GM18870 (cell line): ENCODE data around the gene RUVBL2.
"Not testable (repeated sequence)": the region's sequence is repeated elsewhere in the genome, so short reads cannot be mapped to it uniquely, and the experiment has no call there.

Source experiments
- ATAC-seq: cut with Tn5 transposase; IDR thresholded peaks from one replicate; pipeline ENCODE4 v1.9.1; 2021; ENCODE audit warnings: moderate library complexity; ENCODE audit not compliant: unreplicated experiment

Gene RUVBL2

DNA sequence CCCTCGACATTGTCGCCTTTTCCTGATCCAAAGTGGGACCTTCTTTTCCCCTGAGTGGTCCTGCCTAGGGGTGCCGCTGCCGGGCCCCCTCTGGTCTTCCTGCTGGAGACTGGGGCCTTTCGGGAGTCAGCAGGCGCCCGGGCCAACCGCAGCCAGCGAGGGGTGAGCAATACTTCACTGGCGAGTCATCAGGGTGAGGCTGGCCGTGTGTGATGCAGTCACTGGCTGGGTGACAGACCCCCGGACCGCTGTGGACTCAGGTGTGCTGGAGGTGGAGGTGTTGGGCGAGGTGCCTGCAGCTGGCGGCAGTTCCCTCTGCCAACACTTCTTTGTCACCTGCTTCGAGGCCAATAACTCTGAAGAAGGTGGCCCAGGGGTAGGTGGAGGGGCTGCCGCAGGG lies 48.5 kb downstream of the RUVBL2 start:
- ATAC-seq: no peak

DNA sequence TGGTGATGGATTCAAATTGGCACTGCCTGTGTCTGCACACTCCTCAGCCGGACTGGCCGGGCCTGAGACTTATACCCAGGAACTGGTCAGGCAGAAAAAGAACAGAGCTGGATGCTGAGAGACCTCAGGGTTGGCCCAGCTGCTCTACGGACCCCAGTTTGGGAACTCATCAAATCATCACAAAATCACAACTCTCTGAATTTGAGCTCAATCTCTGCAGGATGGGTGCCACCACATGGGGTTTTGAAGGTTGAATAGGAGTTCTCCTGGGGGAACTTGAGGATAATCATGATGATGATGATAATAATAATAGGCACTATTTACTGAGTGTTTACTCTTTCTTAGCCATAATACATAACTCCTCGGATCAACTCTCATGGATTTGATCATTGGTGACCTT lies 49.0 kb downstream of the RUVBL2 start:
- ATAC-seq: not testable (repeated sequence)

DNA sequence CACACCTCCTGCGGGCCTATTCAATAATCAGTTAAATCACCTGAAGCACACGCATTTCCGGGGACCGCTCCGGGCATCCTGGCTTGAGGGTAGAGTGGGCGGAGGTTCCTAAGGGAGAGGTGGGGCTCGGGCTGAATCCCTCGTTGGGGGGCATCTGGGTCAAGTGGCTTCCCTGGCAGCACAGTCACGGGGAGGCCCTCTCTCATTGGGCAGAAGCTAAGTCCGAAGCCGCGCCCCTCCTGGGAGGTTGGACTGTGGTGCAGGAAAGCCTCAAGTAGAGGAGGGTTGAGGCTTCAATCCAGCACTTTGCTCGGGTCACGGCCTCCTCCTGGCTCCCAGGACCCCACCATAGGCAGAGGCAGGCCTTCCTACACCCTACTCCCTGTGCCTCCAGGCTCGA lies 49.9 kb downstream of the RUVBL2 start, which contains the start of gene CGB5:
Gene CGB5, plus strand, starts transcription at position 301 of the 400 bp plus-strand sequence. CDS start 362 bp downstream, outside the sequence.
- not testable (repeated sequence) for ATAC-seq

DNA sequence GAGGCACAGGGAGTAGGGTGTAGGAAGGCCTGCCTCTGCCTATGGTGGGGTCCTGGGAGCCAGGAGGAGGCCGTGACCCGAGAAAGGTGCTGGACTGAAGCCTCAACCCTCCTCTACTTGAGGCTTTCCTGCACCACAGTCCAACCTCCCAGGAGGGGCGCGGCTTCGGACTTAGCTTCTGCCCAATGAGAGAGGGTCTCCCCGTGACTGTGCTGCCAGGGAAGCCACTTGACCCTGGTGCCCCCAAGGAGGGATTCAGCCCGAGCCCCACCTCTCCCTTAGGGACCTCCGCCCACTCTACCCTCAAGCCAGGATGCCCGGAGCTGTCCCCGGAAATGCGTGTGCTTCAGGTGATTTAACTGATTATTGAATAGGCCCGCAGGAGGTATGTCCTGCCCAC lies 55.3 kb downstream of the RUVBL2 start, which contains the start of gene CGB8:
Gene CGB8, minus strand, starts transcription at position 101 of the 400 bp plus-strand sequence. CDS start 372 bp downstream, outside the sequence.
- ATAC-seq: not testable (repeated sequence)

GRCh38 chr19:49049834-49050233 lies 56.1 kb downstream of the RUVBL2 start:
- not testable (repeated sequence) for ATAC-seq

GRCh38 chr19:49050376-49051033 lies 56.8 kb downstream of the RUVBL2 start:
- ATAC-seq: not testable (repeated sequence)

GRCh38 chr19:49056101-49056901 lies 62.6 kb downstream of the RUVBL2 start:
- ATAC-seq: no peak

DNA sequence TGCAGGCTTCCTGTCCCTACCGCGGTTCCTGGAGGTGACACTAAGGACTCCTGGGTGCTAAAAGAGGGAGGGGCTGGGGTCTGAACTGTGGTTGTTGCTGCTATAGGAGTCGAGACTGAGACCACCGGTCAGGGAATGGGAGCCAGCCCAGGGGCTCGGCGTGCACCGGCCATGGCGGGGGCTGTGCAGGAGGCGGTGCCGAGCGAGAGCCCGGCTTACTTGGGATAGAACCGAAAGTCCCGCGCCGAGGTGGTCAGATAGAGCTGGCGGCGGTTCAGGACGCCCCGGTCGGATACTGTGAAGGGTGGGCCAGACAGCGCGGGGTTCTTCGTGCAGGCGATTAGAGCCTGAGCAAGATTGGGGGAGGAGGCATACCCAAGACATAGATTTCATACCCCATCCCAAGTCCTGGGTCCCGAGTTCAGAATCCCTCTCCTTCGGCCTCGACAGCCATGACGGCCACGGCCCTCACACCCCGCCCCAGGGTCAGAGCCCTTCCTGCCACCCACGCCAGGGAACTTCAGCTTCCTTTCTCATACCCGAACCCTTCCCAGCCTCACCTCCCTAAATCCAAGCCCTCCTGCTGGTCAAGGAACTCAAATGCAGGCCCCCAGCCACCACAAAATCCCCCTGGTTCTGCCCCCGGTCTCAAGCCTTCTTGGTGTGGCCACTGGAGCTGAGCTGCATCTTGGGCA lies 63.4 kb downstream of the RUVBL2 start:
- ATAC-seq: not testable (repeated sequence)

DNA sequence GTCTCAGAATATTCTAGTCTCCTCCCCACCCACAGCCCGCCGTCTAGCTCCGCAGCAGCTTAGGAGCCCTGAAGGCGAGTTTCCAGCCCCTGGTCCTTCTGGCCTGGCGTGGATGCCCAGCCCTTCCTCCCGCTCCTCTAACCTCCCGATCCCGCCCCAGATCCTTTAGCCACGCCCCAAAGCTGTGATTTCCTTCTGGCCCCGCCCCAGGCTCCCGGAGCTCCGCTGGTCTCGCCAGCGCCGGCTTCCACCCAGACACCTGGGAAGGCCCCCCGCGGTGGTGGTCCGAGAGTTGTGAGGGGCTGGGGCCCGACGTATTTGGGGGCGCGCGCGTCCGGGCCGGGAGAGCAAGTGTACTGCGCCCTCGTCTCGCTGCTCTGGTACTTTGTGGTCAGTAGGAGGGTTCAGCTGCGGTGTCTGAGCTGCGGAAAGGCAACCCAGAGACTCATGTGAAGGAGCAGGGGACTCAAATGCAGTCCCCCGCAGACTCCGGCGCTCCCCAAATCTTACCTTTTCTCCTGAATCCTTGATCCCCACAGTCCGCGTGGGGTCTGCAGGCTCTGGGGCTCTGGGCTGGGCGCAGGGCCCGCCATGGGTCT lies 64.0 kb downstream of the RUVBL2 start, which contains the start of gene CGB7:
Gene CGB7, minus strand, starts transcription at position 114 of the 599 bp plus-strand sequence. CDS start 2,374 bp downstream, outside the sequence.
- no peak for ATAC-seq

DNA sequence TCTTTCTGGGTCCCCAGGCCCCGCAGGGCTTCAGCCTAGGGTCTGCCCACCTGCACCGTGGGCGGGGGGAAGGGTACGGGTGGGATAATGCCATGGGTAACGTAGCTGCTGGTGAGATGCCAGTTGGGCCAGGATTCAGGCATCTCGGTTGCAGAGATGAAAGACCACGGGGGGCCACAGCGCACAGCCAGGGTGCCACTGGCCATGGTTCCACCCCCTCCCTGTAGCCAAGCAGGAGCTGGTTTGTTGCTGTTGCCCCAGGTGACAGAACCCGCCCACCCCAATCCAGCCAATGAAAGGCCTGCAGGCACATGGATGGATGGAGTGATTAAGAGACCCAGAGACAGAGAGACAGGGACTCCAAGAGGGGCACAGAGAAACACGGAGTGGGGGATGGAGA lies 64.9 kb downstream of the RUVBL2 start:
- ATAC-seq: no peak

- ATAC-seq: no peak
Observed at GRCh38 chr19:49059053-49059452, 65.4 kb downstream of the RUVBL2 start.

DNA sequence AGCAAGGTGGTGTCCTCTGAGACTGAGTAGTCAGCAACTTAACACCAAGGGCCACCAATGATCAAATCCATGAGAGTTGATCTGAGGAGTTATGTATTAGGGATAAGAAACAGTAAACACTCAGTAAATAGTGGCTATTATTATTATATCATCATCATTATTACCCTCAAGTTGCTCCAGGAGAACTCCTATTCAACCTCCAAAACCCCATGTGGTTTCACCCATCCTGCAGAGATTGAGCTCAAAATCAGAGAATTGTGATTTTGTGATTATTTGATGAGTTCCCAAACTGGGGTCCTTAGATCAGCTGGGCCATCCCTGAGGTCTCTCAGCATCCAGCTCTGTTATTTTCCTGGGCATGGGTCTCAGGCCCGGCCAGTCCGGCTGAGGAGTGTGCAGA lies 67.3 kb downstream of the RUVBL2 start:
- ATAC-seq: no peak

GRCh38 chr19:49061445-49061844 lies 67.8 kb downstream of the RUVBL2 start:
- ATAC-seq: no peak

- no peak for ATAC-seq
Observed at GRCh38 chr19:49064029-49064629, 70.4 kb downstream of the RUVBL2 start.

GRCh38 chr19:49064768-49065611 lies 71.3 kb downstream of the RUVBL2 start, which contains the start of gene NTF4:
NTF4 (minus strand) TSS chr19:49064818; CDS start chr19:49061997, 2,821 bp downstream.
- ATAC-seq: no peak
